D341Med (cell line): ENCODE data around the gene FEZF2.
A peak's percentile ranks its signal among the peaks of the same experiment; 100 is the strongest.

ENCODE experiments used
- DNase-seq: peaks from one replicate; pipeline ENCODE4 v3.0.0; 2012; ENCODE audit warnings: low spot score

FEZF2 gene

DNA sequence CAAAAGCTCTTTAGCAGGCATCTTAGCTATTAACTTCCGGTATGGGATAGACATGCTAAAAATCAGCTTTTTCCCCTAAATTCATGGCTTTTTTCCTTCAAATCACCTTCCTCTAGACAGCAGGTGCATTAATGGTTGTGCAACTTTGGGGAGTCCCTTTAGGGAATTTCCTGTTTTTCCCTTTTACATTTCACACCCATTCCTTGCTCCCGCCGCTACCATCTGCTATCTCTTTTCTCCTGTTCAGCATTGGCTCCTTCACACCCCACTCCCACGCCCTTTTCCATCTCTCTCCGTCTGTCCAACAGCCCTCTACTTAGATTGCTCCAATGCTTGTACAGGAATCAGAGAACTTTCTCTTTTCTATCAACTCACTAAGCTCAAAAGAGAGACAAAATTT lies 43.4 kb downstream of the FEZF2 start:
- no peak for DNase-seq

DNA sequence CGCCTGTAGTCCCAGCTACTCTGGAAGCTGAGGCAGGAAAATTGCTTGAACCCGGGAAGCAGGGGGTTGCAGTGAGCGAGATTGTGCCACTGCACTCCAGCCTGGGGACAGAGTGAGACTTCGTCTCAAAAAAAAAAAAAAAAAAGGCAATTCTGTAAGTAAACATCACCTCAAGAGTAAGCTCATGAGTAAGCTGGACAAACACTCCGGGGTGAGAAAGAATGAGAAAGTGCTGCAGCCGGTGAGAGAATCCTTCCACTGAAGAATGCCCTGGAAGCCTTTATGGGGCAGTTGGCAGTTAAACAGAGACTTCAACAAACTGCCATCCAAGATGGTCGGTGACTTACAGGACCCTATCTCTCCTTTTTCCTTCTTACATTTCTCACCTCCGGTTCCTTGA lies 47.5 kb downstream of the FEZF2 start:
- DNase-seq = peak; percentile 15

DNA sequence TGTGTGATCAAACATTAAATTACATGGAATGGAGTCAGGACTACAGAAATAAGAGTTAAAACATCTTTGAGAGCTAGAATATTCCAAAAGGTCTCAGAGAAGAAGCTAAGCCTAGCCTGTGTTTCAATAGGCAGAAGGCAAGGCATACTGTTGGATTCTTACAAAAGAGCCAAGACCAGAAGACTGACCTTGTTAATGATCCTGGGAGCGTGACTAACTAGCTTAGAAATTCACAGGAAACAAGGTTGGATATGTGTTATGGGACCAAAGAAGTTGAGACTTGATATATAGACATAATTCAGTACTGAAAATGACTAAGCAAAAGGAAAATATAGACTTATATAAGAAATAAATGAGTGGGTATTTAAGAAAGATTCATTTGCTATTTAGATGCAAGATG lies 50.1 kb downstream of the FEZF2 start:
- DNase-seq = no peak
